ENCODE data around the gene TEX264.

Gene TEX264

GRCh38 chr3:51750878-51751277 lies 79.8 kb downstream of the TEX264 start:
- DNase-seq (ENCODE audit: low spot score) = no peak

GRCh38 chr3:51751287-51751686 lies 80.2 kb downstream of the TEX264 start:
- no peak for DNase-seq (ENCODE audit: low spot score)
